Measurements from ENCODE around the gene GALK2.

Gene GALK2

GRCh38 chr15:49148727-49149126 lies 21.3 kb upstream of the GALK2 start:
- no peak overlapping the region for H3K4me3 ChIP-seq (ENCODE audit: low read depth, low read length)
- no peak for DNase-seq (ENCODE audit: low read depth)
- no peak for TF ChIP-seq CTCF (IDR thresholded peaks at IDR 0.05; ENCODE audit: low read depth, low read length, missing control alignments)

GRCh38 chr15:49151831-49152230 lies 18.2 kb upstream of the GALK2 start:
- no peak overlapping the region for H3K4me3 ChIP-seq (ENCODE audit: low read depth, low read length)
- TF ChIP-seq CTCF (IDR thresholded peaks at IDR 0.05; ENCODE audit: low read depth, low read length, missing control alignments) = no peak
- no peak for DNase-seq (ENCODE audit: low read depth)

- no peak for TF ChIP-seq CTCF (IDR thresholded peaks at IDR 0.05; ENCODE audit: low read depth, low read length, missing control alignments)
- no peak for DNase-seq (ENCODE audit: low read depth)
- no peak overlapping the region for H3K4me3 ChIP-seq (ENCODE audit: low read depth, low read length)
These were observed 17.3 kb upstream of the GALK2 start for GRCh38 chr15:49152552-49153312.

- no peak for DNase-seq (ENCODE audit: low read depth)
These were observed 15.7 kb upstream of the GALK2 start for GRCh38 chr15:49154359-49154758.

GRCh38 chr15:49154799-49155109 lies 15.3 kb upstream of the GALK2 start:
- no peak for DNase-seq (ENCODE audit: low read depth)
- peak overlapping the region; percentile 84 for H3K4me3 ChIP-seq (ENCODE audit: low read depth, low read length)

More at GRCh38 chr15:49154359-49154758, 15.7 kb upstream of the GALK2 start:
- H3K4me3 ChIP-seq (ENCODE audit: low read depth, low read length) = peak overlapping the region; percentile 84
- no peak for TF ChIP-seq CTCF (IDR thresholded peaks at IDR 0.05; ENCODE audit: low read depth, low read length, missing control alignments)

GRCh38 chr15:49155110-49155833 lies 14.8 kb upstream of the GALK2 start, which contains the start of gene COPS2:
TSS of gene COPS2 (minus strand) at chr15:49155599. CDS start at chr15:49155578, 21 bp downstream.
- TF ChIP-seq CTCF (IDR thresholded peaks at IDR 0.05; ENCODE audit: low read depth, low read length, missing control alignments) = no peak
- peak; percentile 98 for DNase-seq (ENCODE audit: low read depth)
- H3K4me3 ChIP-seq (ENCODE audit: low read depth, low read length) = peak within 1 kb of the TSS; percentile 84

More at GRCh38 chr15:49154799-49155109, 15.3 kb upstream of the GALK2 start:
- no peak for TF ChIP-seq CTCF (IDR thresholded peaks at IDR 0.05; ENCODE audit: low read depth, low read length, missing control alignments)

Data from GM12864 (cell line).